VCaP (cell line): ENCODE measurements around the gene TENM3.

ENCODE experiments used
- H3K27ac ChIP-seq: fragments of 450-650 bp; 2 replicates; pipeline ENCODE4 v1.5.1; 2017
- TF ChIP-seq, protein P1 (sequence below): fragments of 450-650 bp; conservative IDR thresholded peaks from 2 replicates; pipeline ENCODE4 v1.5.1; 2017; ENCODE audit warnings: mild to moderate bottlenecking, moderate library complexity

The TENM3 gene

GRCh38 chr4:182324282-182324681 lies 81.1 kb downstream of the TENM3 start:
- no peak overlapping the region for H3K27ac ChIP-seq
- TF ChIP-seq, protein P1, sequence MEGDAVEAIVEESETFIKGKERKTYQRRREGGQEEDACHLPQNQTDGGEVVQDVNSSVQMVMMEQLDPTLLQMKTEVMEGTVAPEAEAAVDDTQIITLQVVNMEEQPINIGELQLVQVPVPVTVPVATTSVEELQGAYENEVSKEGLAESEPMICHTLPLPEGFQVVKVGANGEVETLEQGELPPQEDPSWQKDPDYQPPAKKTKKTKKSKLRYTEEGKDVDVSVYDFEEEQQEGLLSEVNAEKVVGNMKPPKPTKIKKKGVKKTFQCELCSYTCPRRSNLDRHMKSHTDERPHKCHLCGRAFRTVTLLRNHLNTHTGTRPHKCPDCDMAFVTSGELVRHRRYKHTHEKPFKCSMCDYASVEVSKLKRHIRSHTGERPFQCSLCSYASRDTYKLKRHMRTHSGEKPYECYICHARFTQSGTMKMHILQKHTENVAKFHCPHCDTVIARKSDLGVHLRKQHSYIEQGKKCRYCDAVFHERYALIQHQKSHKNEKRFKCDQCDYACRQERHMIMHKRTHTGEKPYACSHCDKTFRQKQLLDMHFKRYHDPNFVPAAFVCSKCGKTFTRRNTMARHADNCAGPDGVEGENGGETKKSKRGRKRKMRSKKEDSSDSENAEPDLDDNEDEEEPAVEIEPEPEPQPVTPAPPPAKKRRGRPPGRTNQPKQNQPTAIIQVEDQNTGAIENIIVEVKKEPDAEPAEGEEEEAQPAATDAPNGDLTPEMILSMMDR: no peak

- no peak overlapping the region for H3K27ac ChIP-seq
- TF ChIP-seq, protein P1: no peak
Measured at GRCh38 chr4:182325397-182325796, 82.2 kb downstream of the TENM3 start.

GRCh38 chr4:182325848-182326255 lies 82.7 kb downstream of the TENM3 start:
- no peak overlapping the region for H3K27ac ChIP-seq
- TF ChIP-seq, protein P1: no peak

DNA sequence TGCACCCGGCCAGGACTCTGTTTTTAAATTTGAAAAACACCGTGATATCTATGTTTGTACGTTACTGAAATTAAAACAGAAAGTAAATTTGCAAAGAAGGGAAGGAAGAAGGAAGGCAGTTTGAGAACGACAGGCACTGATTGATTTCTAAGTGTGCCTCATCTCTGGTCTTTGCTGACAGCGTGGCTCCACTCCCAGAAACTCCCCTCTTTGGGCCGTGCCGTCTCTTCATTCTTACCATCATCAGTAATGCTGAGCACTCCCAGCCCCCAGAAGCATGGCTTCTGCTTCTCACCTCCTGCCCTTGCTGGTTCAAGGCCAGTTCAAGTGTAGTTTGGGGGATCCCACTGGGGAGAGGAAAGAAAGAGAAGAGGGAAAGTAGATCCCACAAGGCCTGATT lies 85.3 kb downstream of the TENM3 start:
- no peak overlapping the region for H3K27ac ChIP-seq
- TF ChIP-seq, protein P1: no peak

DNA sequence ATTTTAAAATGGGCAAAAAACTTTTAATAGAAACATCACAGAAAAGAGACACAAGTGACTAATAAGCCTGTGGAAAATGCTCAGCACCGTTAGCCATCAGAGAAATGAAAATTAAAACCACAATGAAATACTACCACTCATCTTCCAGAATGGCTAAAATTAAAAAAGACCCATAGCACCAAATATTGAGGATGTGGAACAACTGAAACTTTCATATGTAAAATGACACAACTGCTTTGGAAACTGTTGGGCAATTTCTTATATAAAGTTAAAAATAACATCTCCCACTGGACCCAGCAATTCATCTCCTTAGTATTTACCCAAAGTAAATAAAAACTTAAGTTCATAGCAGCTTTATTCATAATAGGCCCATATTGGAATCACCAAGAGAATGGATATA lies 94.2 kb downstream of the TENM3 start:
- H3K27ac ChIP-seq: no peak overlapping the region
- TF ChIP-seq, protein P1: no peak

DNA sequence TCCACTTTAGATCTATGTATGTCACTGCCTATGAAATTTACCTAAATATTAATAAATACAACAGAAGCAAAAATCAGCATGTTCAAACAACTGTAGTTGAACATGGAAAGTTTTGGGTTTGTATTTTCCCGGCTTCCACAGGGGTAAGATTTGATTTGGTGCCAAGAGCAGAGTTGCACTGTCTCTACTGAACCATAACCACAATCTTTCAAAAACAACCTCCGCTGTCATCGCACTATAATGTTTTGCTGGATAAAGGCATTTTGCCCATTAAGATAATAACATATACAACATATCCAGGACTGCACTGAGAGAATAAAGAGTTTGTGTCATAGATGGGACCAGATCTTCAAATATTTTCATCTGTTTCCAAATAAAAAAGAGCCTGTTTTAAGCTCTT lies 94.9 kb downstream of the TENM3 start:
- TF ChIP-seq, protein P1: no peak
- H3K27ac ChIP-seq: no peak overlapping the region

- TF ChIP-seq, protein P1: no peak
- H3K27ac ChIP-seq: no peak overlapping the region
Measured at GRCh38 chr4:182338746-182339145, 95.5 kb downstream of the TENM3 start.

GRCh38 chr4:182339221-182339641 lies 96.0 kb downstream of the TENM3 start:
- no peak overlapping the region for H3K27ac ChIP-seq
- TF ChIP-seq, protein P1: no peak
